HG02870 (cell line): ENCODE data around the gene NXF1.
A peak's percentile ranks its signal among the peaks of the same experiment; 100 is the strongest.
"Not testable (repeated sequence)": the region's sequence is repeated elsewhere in the genome, so short reads cannot be mapped to it uniquely, and the experiment has no call there.

Experiments used
- ATAC-seq: cut with Tn5 transposase; IDR thresholded peaks from one replicate; pipeline ENCODE4 v1.9.1; 2021; ENCODE audit warnings: mild to moderate bottlenecking, moderate library complexity; ENCODE audit not compliant: unreplicated experiment

NXF1 gene

GRCh38 chr11:62805076-62805892, at the start of gene NXF1:
Gene NXF1 (minus strand): TSS chr11:62805440. CDS start chr11:62805356, 84 bp downstream.
- ATAC-seq: peak; percentile 72

GRCh38 chr11:62854013-62854824, 49.0 kb upstream of the NXF1 start:
- ATAC-seq: no peak

GRCh38 chr11:62853279-62853965, 48.2 kb upstream of the NXF1 start:
- no peak for ATAC-seq

- no peak for ATAC-seq
These were observed 47.4 kb upstream of the NXF1 start for GRCh38 chr11:62852523-62853188.

GRCh38 chr11:62851807-62852522, 46.7 kb upstream of the NXF1 start:
- no peak for ATAC-seq

GRCh38 chr11:62850911-62851806, 45.9 kb upstream of the NXF1 start:
- no peak for ATAC-seq

GRCh38 chr11:62847767-62848314, 42.6 kb upstream of the NXF1 start:
- no peak for ATAC-seq

GRCh38 chr11:62846177-62846576, 40.9 kb upstream of the NXF1 start:
- ATAC-seq: no peak

- ATAC-seq: no peak
These were observed 38.9 kb upstream of the NXF1 start for GRCh38 chr11:62844154-62844553.

- no peak for ATAC-seq
These were observed 38.2 kb upstream of the NXF1 start for GRCh38 chr11:62843466-62843865.

- not testable (repeated sequence) for ATAC-seq
These were observed 37.7 kb upstream of the NXF1 start for GRCh38 chr11:62842891-62843290.

GRCh38 chr11:62842171-62842741, 37.0 kb upstream of the NXF1 start:
- ATAC-seq: no peak

- peak; percentile 64 for ATAC-seq
These were observed 36.3 kb upstream of the NXF1 start for GRCh38 chr11:62841361-62842170.

GRCh38 chr11:62840721-62841360, 35.6 kb upstream of the NXF1 start:
- ATAC-seq: peak; percentile 17

GRCh38 chr11:62839050-62839945, 34.1 kb upstream of the NXF1 start, which contains the start of gene WDR74:
Gene WDR74 (minus strand): TSS chr11:62839590. CDS start chr11:62839570, 20 bp downstream.
- ATAC-seq: peak; percentile 33

GRCh38 chr11:62835336-62835735, 30.1 kb upstream of the NXF1 start:
- no peak for ATAC-seq
